A172 (cell line): ENCODE results near the gene ZNF219. TPM values are rescaled to one million over a fixed set of nuclear protein-coding genes. Genes with fewer than 3 reads are reported as not detected.
"Not testable (repeated sequence)": the region's sequence is repeated elsewhere in the genome, so short reads cannot be mapped to it uniquely, and the experiment has no call there.

Experiments
- DNase-seq: peaks from one replicate; pipeline ENCODE4 v3.0.0-alpha.2; 2015; ENCODE audit warnings: low spot score
- total RNA-seq: library from RNA; depleted of rRNA; stranded (reverse); fragments of >200 nt; shearing (Covaris generic); gene quantifications from 2 replicates; pipeline ENCODE4 v1.2.3, GENCODE V29; 2014; rRNA removed

The ZNF219 gene
- total RNA-seq, 1 experiment from 2014 or later = 5.9 TPM

DNA sequence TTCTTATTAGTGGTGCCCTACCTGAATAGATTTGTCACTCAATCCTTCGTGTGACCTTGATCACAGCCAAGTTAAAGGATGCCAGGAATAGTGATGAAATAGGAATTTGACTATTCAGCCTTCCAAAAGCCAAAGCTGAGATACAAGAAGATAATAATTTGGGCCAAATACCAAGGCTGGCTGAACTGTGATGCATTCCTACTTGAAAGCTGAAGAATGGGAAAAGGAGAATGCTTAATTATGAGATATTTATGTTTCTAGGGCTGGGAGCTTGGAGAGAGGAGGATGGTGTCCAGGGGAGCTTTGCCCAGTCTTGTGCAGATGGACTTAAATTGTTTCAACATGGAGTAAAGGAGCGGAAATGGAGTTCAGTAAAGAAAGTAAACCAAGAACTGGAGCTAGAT is 51.1 kb downstream of the ZNF219 start:
- no peak for DNase-seq

DNA sequence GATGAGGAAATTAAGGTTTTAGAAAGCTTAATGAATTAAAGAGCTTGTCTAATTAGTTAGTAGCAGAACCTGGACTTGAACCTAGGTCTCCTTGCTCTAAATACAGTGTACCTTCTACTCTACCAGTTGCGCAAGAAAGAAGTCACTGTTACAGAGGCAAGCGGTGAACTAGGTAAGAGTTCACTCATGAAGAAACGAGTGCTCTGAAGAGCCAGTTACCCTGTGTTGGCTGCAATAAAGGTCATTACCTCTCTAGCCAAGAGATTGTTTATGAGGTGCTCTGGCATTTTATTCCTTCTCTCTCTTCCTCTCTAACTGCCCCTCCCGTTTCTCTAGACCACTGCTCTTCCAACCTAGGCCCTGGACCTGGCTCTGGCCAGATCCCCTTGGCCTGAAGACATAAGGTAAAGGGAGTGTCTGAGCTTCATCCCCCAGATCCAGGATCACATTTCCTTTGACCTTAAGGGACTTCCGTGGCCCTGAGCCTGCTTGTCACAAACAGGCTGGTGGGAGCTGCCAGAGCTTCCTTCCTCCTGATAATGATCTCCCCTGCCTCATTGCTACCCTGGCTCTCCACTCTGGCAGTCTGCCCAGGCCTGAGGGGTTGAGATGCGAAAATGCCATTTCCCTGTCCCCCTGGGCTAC is 54.4 kb downstream of the ZNF219 start:
- DNase-seq = no peak

DNA sequence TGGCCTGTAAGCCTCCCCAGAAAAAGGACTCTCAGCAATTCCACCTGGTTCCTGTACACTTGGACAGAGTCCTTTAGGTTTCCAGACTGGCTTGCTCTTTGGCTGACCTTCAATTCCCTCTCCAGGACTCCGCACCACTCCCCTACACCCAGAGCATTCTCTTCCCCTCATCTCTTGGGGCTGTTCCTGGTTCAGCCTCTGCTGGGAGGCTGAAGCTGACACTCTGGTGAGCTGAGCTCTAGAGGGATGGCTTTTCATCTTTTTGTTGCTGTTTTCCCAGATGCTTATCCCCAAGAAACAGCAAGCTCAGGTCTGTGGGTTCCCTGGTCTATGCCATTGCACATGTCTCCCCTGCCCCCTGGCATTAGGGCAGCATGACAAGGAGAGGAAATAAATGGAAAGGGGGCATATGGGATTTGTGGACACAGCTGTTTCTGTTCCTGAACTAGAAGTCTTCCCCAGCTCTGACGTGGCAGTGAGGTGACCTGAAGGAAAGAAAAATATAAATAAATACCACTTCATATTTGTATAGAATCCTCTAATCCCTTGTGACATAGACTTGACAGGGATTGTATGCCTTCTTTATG is 55.0 kb downstream of the ZNF219 start:
- DNase-seq = no peak

DNA sequence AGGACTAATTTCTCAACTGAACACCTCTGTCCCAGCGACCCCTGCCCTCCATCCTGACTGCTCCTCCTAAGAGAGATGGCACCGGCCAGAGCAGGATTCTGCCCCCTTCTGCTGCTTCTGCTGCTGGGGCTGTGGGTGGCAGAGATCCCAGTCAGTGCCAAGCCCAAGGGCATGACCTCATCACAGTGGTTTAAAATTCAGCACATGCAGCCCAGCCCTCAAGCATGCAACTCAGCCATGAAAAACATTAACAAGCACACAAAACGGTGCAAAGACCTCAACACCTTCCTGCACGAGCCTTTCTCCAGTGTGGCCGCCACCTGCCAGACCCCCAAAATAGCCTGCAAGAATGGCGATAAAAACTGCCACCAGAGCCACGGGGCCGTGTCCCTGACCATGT is 55.5 kb downstream of the ZNF219 start:
- DNase-seq = no peak

DNA sequence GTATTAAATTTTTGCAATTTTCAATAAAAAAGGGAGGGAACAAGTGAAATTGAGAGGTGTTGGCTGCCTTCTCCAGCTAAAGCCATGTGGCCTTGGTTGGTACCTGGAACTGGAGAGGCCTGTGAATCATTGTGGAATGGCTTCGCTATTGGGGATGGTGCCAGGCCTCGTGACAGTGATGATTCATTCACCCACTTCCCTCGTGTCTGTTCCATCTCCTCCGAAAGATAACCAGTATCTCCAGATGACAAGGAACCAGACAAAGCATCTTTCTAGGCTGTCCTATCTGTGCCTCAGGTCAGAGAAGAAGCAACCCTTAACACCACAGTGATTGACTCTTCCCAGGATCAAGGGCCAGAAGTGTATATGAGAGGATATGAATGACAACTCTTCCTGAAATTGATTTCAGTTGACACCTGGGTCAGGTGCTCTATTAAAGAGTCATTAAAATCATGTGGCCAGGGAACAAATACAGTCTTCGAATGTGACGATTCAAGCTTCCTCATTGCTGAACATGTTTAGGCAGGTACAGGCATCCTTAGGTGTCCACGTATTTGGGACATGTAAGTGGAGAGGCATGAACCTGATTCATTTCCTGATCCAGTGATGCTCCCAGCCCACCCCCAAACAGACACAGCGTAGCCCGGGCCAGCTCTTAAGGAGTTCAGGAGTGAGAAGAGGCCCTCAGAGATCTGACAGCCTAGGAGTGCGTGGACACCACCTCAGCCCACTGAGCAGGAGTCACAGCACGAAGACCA is 56.6 kb downstream of the ZNF219 start, which contains the start of gene RNASE7:
RNASE7 (plus strand) TSS at position 687 of the 758 bp plus-strand sequence. CDS start 631 bp downstream, outside the sequence.
- DNase-seq = peak; percentile 52

DNA sequence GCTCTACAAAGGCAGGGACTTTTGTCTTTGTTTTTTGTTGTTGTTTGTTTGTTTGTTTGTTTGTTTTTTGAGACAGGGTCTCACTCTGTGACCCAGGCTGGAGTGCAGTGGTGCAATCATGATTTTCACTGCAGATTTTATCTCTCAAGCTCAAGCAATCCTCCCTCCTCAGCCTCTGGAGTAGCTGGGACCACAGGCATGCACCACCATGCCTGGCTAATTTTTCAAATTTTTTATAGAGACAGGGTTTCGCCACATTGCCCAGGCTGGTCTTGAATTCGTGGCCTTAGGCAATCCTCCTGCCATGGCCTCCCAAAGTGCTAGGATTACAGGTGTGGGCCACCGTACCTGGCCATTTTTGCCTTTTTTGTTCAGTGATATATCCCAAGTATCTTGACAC is 57.5 kb downstream of the ZNF219 start:
- DNase-seq = not testable (repeated sequence)

DNA sequence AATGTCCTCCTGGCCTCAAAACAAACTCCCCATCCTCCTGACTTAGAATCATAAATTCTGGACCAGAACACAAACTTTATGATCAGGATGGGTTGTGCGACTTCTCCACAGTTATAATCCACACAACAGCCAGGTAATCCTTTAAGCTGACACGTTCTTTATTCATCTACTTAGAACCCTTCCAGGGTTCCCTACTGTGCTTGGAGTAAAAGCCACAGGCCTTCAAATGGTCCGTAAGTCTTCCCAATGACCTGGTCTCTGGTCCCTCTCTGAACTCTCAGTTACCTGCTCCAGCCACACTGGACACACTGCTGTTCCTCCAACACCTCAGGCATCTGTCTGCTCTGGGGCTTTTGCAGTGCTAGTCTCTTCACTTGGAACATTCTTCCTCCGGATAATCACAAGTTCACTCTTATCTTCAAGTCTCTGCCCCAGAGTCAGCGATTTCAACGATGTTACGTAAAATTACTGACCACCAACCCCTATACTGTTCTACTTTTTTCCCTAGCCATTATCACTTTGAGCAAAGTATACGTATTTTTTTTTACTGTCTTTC is 58.0 kb downstream of the ZNF219 start:
- no peak for DNase-seq

Other genes starting within 250 kb of the ZNF219 start
- not detected in 2 replicates for gene RNASE3, start 207.3 kb downstream of the ZNF219 start, total RNA-seq
- gene RNASE2, start 143.2 kb downstream of the ZNF219 start, total RNA-seq = not detected in 2 replicates
- 55.4 and 71.8 TPM in 2 replicates for gene METTL17, start 108.7 kb downstream of the ZNF219 start, total RNA-seq
- gene SLC39A2, start 99.4 kb downstream of the ZNF219 start, total RNA-seq = not detected in 2 replicates
- gene NDRG2, start 73.6 kb downstream of the ZNF219 start, total RNA-seq = 7.5 and 9.0 TPM in 2 replicates
- not detected in 2 replicates for gene TPPP2, start 68.4 kb downstream of the ZNF219 start, total RNA-seq
- not detected in 2 replicates for gene RNASE13, start 63.8 kb downstream of the ZNF219 start, total RNA-seq
- gene RNASE7, start 56.3 kb downstream of the ZNF219 start, total RNA-seq = not detected in 2 replicates
- gene RNASE8, start 40.8 kb downstream of the ZNF219 start, total RNA-seq = not detected in 2 replicates
- gene ARHGEF40, start 28.4 kb downstream of the ZNF219 start, total RNA-seq = 19.8 and 21.2 TPM in 2 replicates
- 0.17 TPM in 1 of 2 replicates, not detected in the other for gene TMEM253, start 2.4 kb upstream of the ZNF219 start, total RNA-seq
- gene OR5AU1, start 57.4 kb upstream of the ZNF219 start, total RNA-seq = not detected in 2 replicates
- 856 and 922 TPM in 2 replicates for gene HNRNPC, start 170.8 kb upstream of the ZNF219 start, total RNA-seq
- not detected in 2 replicates for gene RPGRIP1, start 181.4 kb upstream of the ZNF219 start, total RNA-seq